NCI-H187 treated with DMSO at 0.1 percent for 48 hours (cell line): Measurements from ENCODE around the gene CNBP.
A peak's percentile ranks its signal among the peaks of the same experiment; 100 is the strongest.
"Not testable (repeated sequence)": the region's sequence is repeated elsewhere in the genome, so short reads cannot be mapped to it uniquely, and the experiment has no call there.

Source experiments
- DNase-seq: peaks from one replicate; lab custom pipeline; 2025; lab: John Stamatoyannopoulos, UW

CNBP gene

GRCh38 chr3:129183569-129184395 is at the start of gene CNBP:
CNBP (minus strand) TSS chr3:129183896; CDS start chr3:129171757, 12,139 bp downstream.
- peak; percentile 52 for DNase-seq

- DNase-seq: no peak
Measured at GRCh38 chr3:129231331-129232119, 47.8 kb upstream of the CNBP start.

- no peak for DNase-seq
Measured at GRCh38 chr3:129230311-129231019, 46.8 kb upstream of the CNBP start.

DNA sequence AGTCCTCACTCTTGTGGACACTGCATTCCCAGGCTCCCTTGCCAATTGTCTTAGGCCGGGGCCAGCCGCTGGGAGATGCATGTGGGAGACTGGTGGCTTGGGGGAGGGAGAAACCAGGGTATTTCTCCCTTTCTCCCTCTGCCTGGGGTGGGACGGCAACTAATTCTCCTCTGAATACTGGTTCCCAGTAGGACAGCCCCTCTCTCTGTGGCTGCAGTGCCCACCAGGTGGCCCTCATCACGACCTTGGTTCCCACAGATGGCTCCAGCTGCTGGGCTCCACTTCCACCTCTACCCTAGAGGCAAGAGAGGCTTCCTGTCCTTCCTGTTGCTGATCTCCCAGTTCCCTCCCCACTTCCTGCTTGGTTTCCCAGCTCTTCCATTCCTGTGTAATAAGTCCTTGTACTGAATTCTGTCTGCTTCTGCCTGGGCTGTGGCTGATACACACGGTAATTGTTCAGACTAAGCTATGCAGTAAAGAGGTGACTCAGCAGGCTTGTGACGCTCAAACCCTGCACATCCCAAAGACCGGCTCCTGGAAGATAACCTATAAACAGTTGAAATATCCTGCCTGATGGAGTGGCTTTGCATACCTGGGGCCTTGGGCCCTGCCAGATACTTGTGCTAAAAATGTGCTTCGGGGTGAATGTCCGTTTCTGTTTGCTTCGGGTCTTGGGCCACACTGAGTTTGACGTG is 45.3 kb upstream of the CNBP start:
- no peak for DNase-seq

DNA sequence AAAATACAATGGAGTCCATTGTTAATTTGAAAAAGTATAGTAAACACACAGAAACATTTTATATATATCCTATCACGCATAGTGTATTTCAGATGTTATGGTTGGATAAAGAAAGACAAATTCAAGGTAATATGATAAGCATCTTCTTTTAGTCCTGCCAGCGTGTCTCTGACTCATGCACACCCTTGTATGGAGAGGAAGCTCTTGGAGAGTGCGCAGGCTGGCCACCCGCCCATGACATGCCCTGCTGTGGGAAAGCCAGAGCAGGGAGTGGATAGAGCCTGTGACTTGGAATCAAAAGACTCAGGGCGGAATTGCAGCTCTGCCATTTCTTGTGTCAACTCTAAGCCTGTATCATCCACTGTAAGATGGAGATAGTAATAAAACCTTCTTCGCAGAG is 42.7 kb upstream of the CNBP start:
- no peak for DNase-seq

GRCh38 chr3:129224984-129225393 is 41.3 kb upstream of the CNBP start:
- DNase-seq: no peak

GRCh38 chr3:129224387-129224786 is 40.7 kb upstream of the CNBP start:
- DNase-seq: not testable (repeated sequence)

DNA sequence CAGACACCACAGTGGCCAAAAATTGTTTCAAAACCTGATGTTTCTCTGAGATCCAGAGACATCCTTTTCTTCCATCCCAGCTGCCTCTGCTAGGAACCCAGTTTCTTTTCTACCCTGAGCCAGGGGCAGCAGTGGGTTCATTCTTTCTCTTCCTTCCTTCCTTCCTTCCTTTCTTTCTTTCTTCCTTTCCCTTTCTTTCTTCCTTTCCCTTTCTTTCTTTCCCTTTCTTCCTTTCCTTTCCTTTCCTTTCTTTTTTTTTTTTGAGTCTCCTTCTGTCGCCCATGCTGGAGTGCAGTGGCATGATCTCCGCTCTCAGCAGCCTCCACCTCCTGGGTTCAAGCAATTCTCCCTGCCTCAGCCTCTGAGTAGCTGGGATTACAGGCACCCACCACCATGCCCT is 35.0 kb upstream of the CNBP start:
- DNase-seq: no peak

GRCh38 chr3:129213238-129213637 is 29.5 kb upstream of the CNBP start:
- DNase-seq: no peak

DNA sequence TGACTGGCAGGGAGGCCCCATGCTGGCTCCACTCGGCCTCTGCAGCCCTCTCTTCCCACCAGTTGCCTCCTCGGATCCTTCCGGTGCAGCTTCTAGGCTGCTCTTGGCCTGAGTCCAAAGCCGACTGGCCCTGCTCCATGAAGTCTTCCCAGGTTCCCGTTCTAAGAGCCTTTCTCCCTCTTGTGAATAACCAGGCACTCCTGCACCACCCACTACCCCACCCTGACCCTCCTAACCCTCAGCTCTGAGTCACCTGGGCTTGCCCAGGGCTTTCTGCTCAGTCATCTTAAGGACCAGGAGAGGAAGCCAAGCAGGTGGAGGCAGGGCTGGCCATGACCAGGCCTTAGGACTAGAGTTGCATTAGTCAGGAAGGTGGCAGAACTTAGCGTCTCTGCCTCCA is 28.1 kb upstream of the CNBP start:
- DNase-seq: no peak

- DNase-seq: no peak
Measured at GRCh38 chr3:129211345-129211744, 27.6 kb upstream of the CNBP start.

DNA sequence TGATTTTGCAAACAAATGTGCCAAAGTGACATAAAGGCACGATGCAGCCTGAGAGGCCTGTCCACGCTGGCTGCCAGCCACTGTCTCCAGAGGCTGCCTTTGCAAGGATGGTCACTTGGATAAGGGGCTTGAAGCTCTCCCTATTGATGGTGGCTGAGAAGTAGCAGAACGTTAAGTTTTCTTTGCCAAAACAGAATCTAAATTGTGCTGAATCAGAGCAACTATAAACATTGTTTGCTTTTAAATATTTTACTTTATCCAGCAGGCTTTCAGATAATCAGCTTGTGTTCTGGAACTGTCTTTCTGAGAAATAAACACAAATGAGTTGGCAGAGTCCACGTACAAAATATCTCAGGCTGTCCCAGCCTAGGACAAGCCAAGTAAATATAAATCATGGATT is 23.8 kb upstream of the CNBP start:
- no peak for DNase-seq

- DNase-seq: no peak
Measured at GRCh38 chr3:129205109-129205832, 21.6 kb upstream of the CNBP start.

- no peak for DNase-seq
Measured at GRCh38 chr3:129204473-129204872, 20.8 kb upstream of the CNBP start.

- no peak for DNase-seq
Measured at GRCh38 chr3:129199366-129199765, 15.7 kb upstream of the CNBP start.

GRCh38 chr3:129197321-129197720 is 13.6 kb upstream of the CNBP start:
- DNase-seq: no peak

- DNase-seq: no peak
Measured at GRCh38 chr3:129196601-129197000, 12.9 kb upstream of the CNBP start.

DNA sequence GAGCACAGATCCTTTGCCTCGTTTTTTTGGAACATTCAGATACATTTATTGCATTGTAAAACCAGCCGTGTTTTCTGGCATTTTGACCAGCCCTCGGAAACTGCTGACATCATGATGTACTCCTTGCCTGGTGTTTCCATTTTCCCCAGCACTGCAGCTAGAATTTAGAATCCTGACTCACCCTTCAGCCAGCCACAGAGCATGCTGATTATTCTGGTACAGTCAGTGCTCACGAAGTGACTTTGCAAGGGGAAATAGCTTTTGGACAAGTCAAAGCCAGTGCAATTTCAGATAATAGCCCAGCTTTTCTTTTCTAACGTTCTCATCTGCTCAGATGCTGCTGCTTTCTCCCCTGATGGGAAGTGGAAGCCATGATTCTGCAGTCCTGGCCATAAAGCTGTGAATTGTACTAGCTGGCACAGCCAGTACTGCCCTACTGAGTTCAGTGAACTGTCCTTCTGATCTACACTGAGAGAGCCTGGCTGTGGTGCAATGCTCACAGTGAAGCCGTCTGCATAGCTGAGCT is 12.1 kb upstream of the CNBP start:
- DNase-seq: no peak

DNA sequence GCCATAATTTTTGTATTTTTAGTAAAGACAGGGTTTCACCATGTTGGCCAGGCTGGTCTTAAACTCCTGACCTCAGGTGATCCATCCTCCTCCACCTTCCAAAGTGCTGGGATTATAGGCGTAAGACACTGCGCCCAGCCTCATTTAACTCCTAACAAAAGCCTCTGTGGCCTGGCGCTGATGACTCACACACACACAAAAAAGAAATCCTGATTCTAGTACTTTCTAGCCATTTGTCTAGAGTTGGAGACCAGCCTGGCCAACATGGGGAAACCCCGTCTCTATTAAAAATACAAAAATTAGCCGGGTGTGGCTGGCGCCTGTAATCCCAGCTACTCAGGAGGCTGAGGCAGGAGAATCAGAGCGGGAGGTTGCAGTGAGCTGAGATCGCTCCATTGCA is 6.1 kb upstream of the CNBP start:
- not testable (repeated sequence) for DNase-seq

DNA sequence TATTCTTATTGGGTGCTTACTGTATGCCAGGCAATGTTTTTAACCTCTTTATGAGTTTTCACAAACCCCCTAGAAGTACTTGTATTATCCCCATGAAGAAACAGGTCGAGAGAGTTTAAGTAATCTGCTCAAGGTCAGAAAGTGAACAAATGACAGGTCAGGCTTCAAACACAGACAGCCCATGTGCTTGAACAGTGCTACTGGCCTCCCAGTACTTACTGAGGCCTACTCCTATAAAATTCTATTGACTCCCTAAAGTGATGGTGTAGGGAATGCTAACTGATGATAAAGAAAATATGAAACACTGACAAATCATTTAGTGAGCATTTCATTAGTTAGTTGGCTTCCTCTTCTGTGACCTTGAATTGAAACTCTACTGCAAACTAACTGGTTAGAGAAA is 4.2 kb upstream of the CNBP start:
- DNase-seq: no peak

DNA sequence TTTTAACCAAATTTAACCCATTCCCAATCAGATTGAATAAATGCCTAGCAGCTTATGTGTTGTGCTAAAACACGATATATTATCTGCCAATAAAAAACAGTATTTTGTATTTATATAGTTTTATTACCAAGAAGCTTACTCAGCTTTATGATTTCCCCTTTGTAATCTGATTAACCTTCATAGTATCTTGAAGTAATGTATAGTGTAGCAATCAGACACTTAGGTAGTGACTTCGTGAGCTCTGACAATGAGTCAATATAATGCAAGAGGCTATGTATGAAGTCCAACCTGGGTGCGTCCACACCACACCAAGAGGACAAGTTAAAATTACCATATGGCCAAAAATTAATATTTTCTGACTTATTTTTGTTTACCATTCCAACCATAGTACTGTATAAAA is 2.1 kb upstream of the CNBP start:
- DNase-seq: no peak
